HCT116 (cell line): ENCODE results near the gene DCD. TPM values are rescaled to one million over a fixed set of nuclear protein-coding genes. Genes with fewer than 3 reads are reported as not detected.

Experiments used
- ATAC-seq: fragments of 200-7000 bp; cut with Tn5 transposase; 2 replicates; pipeline ENCODE4 v1.9.1; 2020; ENCODE audit warnings: mild to moderate bottlenecking, moderate library complexity
- BruUV-seq: library from RNA; stranded (reverse); fragments of 400-500 nt; replicated peaks from 2 replicates; lab custom pipeline; 2021; lab: Mats Ljungman, UMichigan
- CTCF ChIA-PET: fragments of 300-600 bp; sonication (Branson Sonifier 250); formaldehyde crosslinking; loops from one replicate; lab custom pipeline; 2021; ENCODE audit warnings: antibody characterized with exemption; lab: Charles Lee
- POLR2A ChIA-PET: fragments of 300-600, 350-600 bp; sonication (Branson Sonifier 250); formaldehyde crosslinking; loops from one replicate; lab custom pipeline; 2021; ENCODE audit warnings: antibody characterized with exemption; lab: Charles Lee
- RAD21 ChIA-PET, 2 experiments: fragments of 300-600 bp; sonication (Branson Sonifier 250); formaldehyde crosslinking; loops; one replicate each; lab custom pipeline; 2023; ENCODE audit warnings: low total read pairs in 2 of 2; ENCODE audit not compliant: uncharacterized antibody in 2 of 2, unreplicated experiment in 2 of 2, low non-redundant PET in 1 of 2; lab: Charles Lee
- DNase-seq: peaks from one replicate; pipeline ENCODE4 v3.0.0-alpha.2; 2010; ENCODE audit warnings: low read depth, low spot score
- H2AFZ ChIP-seq: fragments of 200-600 bp; shearing (Covaris generic), sonication (generic); 2 replicates; pipeline ENCODE4 v1.6.1; 2017; ENCODE audit warnings: low read depth, mixed run types, mixed read lengths, antibody characterized with exemption, low read length; ENCODE audit not compliant: poor library complexity, severe bottlenecking
- H3K27ac ChIP-seq: 2 replicates; pipeline ENCODE4 v1.5.1; 2012; ENCODE audit warnings: low read depth, low read length
- H3K27me3 ChIP-seq: fragments of 200-600 bp; sonication (generic); 2 replicates; pipeline ENCODE4 v1.6.1; 2016; ENCODE audit warnings: mixed run types, low read length, mixed read lengths; ENCODE audit not compliant: insufficient read depth
- H3K36me3 ChIP-seq, 2 experiments: fragments of 200-500 bp in 1 of 2; fragments of 200-600 bp in 1 of 2; sonication (Bioruptor generic) in 1 of 2; sonication (generic) in 1 of 2; 2 replicates each; pipeline versions ENCODE4 v1.5.1 to v1.6.1; 2014 to 2016; ENCODE audit warnings: low read length in 2 of 2, inconsistent platforms in 1 of 2, mixed read lengths in 1 of 2, mixed run types in 1 of 2; ENCODE audit not compliant: insufficient read depth in 2 of 2, control insufficient read depth in 1 of 2
- H3K4me1 ChIP-seq, 2 experiments: fragments of 200-600 bp in 1 of 2; sonication (generic) in 1 of 2; 2 replicates each; pipeline versions ENCODE4 v1.5.1 to v1.6.1; 2012 to 2017; ENCODE audit warnings: low read length in 2 of 2, inconsistent platforms in 1 of 2, mild to moderate bottlenecking in 1 of 2, mixed read lengths in 1 of 2, mixed run types in 1 of 2, moderate library complexity in 1 of 2; ENCODE audit not compliant: insufficient read depth in 2 of 2, control insufficient read depth in 1 of 2
- H3K4me2 ChIP-seq: fragments of 200-600 bp; sonication (generic); 2 replicates; pipeline ENCODE4 v1.6.1; 2017; ENCODE audit warnings: mixed run types, low read length, mixed read lengths
- H3K4me3 ChIP-seq, 2 experiments: fragments of 200-600 bp in 1 of 2; sonication (generic) in 1 of 2; replicated peaks in 1 of 2; 2 replicates each; pipeline ENCODE4 v1.5.1; 2011 to 2016; ENCODE audit warnings: low read length in 2 of 2, control low read depth in 1 of 2, low read depth in 1 of 2, mild to moderate bottlenecking in 1 of 2, mixed read lengths in 1 of 2, mixed run types in 1 of 2
- H3K79me2 ChIP-seq: fragments of 200-600 bp; sonication (generic); 2 replicates; pipeline ENCODE4 v1.6.1; 2017; ENCODE audit warnings: mild to moderate bottlenecking, mixed run types, low read length, moderate library complexity, mixed read lengths; ENCODE audit not compliant: insufficient read depth
- H3K9ac ChIP-seq: fragments of 200-600 bp; sonication (generic); 2 replicates; pipeline ENCODE4 v1.6.1; 2016; ENCODE audit warnings: low read length, mixed read lengths
- H3K9me2 ChIP-seq: fragments of 200-600 bp; sonication (generic), shearing (Covaris generic); 2 replicates; pipeline ENCODE4 v1.6.1; 2017; ENCODE audit warnings: mixed run types, mild to moderate bottlenecking, moderate library complexity; ENCODE audit not compliant: insufficient read depth
- H3K9me3 ChIP-seq, 2 experiments: fragments of 200-500 bp in 1 of 2; fragments of 200-600 bp in 1 of 2; sonication (Bioruptor generic) in 1 of 2; sonication (generic) in 1 of 2; 2 replicates each; pipeline ENCODE4 v1.6.1; 2014 to 2017; ENCODE audit warnings: low read length in 2 of 2, mixed read lengths in 2 of 2, inconsistent platforms in 1 of 2, low read depth in 1 of 2, mild to moderate bottlenecking in 1 of 2, mixed run types in 1 of 2, moderate library complexity in 1 of 2; ENCODE audit not compliant: control insufficient read depth in 1 of 2, insufficient read depth in 1 of 2
- H4K20me1 ChIP-seq: fragments of 200-600 bp; sonication (generic), shearing (Covaris generic); 2 replicates; pipeline ENCODE4 v1.6.1; 2017; ENCODE audit warnings: mixed run types, mild to moderate bottlenecking, moderate library complexity; ENCODE audit not compliant: insufficient read depth
- CEBPB ChIP-seq: IDR thresholded peaks from 2 replicates; pipeline ENCODE4 v1.6.1; 2012; ENCODE audit warnings: low read depth
- EGR1 ChIP-seq: IDR thresholded peaks from 2 replicates; pipeline ENCODE4 v1.6.1; 2012; ENCODE audit warnings: low read depth
- ELF1 ChIP-seq: IDR thresholded peaks from 2 replicates; pipeline ENCODE4 v1.6.1; 2012; ENCODE audit warnings: low read depth, borderline replicate concordance
- RAD21 ChIP-seq: IDR thresholded peaks from 2 replicates; pipeline ENCODE4 v1.6.1; 2012; ENCODE audit warnings: low read depth, mild to moderate bottlenecking
- SRF ChIP-seq: IDR thresholded peaks from 2 replicates; pipeline ENCODE4 v1.6.1; 2012; ENCODE audit warnings: low read depth
- YY1 ChIP-seq: IDR thresholded peaks from 2 replicates; pipeline ENCODE4 v1.6.1; 2011; ENCODE audit warnings: low read length, low read depth, moderate library complexity, mild to moderate bottlenecking; ENCODE audit not compliant: insufficient replicate concordance; ENCODE audit errors: extremely low read depth
- ZFX ChIP-seq: fragments of 450-650 bp; IDR thresholded peaks from 2 replicates; pipeline ENCODE4 v1.6.1; 2017
- ZNF274 ChIP-seq: fragments of 200-500 bp; sonication (Bioruptor generic); IDR thresholded peaks from 2 replicates; pipeline ENCODE4 v1.6.1; 2014; ENCODE audit warnings: mild to moderate bottlenecking, low read depth, low read length, inconsistent platforms
- intact Hi-C: fragments of 100-400 bp; cut with micrococcal nuclease; formaldehyde crosslinking; loops from 2 replicates; pipeline ENCODE4 v1.10.0; 2022
- total RNA-seq: library from RNA; stranded (reverse); gene quantifications from one replicate; pipeline ENCODE4 v1.2.1, GENCODE V29; 2021; ENCODE audit not compliant: unreplicated experiment
- TF ChIP-seq, protein P1 (sequence below): IDR thresholded peaks from 2 replicates; pipeline ENCODE4 v1.6.1; 2012
- TF ChIP-seq, protein P2 (sequence below): IDR thresholded peaks from 2 replicates; pipeline ENCODE4 v1.6.1; 2011; ENCODE audit warnings: mild to moderate bottlenecking, low read length, moderate library complexity; ENCODE audit not compliant: insufficient replicate concordance; ENCODE audit errors: extremely low read depth
- TF ChIP-seq, protein P3 (sequence below): IDR thresholded peaks from 2 replicates; pipeline ENCODE4 v1.6.1; 2012

Gene DCD
- total RNA-seq, 1 experiment from 2014 or later, result not detected

DNA sequence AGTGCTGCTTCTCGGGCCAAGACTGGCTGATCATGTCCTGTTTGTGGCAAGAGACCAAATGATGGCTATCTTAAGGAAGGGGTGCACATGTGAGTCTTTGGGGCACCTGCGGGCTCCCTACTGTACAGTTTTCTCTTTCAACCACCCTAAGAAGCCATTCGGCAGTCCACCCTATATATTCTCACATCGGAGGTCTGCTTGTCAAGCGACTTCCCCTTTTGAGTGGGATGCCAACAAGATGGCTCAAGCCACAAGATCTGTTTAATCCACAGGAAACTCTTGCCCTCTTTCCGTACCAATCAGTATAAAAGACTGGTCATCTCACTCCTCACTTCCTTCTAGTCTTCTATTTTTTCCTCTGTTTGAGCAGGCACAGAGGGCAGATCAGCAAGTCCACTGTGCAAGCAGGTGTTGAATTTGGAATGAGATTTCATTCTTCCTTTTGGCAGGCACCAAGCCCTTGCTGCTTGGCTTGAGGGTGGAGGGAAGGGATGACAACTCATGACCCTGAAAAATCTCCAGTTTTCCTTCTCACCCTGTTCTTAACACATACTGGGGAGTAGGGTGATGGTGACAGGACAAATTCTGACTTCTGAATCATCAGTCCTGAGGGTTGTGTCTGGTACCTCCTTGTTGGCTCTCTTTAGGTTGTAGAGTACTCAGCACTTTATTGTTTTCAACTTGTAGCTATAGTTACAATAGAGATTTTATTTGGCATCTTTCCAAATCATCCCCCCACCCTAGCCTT, 31.1 kb downstream of the DCD start:
- TF ChIP-seq ZNF274 (no peak), SRF (no peak), ELF1 (no peak), CEBPB (no peak), ZFX (no peak), EGR1 (no peak), YY1 (no peak), RAD21 (no peak)
- TF ChIP-seq, protein P1, sequence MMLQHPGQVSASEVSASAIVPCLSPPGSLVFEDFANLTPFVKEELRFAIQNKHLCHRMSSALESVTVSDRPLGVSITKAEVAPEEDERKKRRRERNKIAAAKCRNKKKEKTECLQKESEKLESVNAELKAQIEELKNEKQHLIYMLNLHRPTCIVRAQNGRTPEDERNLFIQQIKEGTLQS, result no peak
- TF ChIP-seq, protein P2, sequence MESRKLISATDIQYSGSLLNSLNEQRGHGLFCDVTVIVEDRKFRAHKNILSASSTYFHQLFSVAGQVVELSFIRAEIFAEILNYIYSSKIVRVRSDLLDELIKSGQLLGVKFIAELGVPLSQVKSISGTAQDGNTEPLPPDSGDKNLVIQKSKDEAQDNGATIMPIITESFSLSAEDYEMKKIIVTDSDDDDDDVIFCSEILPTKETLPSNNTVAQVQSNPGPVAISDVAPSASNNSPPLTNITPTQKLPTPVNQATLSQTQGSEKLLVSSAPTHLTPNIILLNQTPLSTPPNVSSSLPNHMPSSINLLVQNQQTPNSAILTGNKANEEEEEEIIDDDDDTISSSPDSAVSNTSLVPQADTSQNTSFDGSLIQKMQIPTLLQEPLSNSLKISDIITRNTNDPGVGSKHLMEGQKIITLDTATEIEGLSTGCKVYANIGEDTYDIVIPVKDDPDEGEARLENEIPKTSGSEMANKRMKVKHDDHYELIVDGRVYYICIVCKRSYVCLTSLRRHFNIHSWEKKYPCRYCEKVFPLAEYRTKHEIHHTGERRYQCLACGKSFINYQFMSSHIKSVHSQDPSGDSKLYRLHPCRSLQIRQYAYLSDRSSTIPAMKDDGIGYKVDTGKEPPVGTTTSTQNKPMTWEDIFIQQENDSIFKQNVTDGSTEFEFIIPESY, result no peak
- TF ChIP-seq, protein P3, sequence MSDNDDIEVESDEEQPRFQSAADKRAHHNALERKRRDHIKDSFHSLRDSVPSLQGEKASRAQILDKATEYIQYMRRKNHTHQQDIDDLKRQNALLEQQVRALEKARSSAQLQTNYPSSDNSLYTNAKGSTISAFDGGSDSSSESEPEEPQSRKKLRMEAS, result no peak
- TF ChIP-seq, all 23 proteins: peak for 0
- ATAC-seq, result no peak
- intact Hi-C loops, result no loop called here
- Histone ChIP-seq H3K9me3 (no peaks in the 10 kb centered on the region), H3K9ac (no peak overlapping the region), H3K27me3 (peaks cover 46% of the 10 kb centered on the region), H3K79me2 (no peaks in the 10 kb centered on the region), H3K9me2 (no peaks in the 10 kb centered on the region), H3K27ac (no peak overlapping the region), H3K4me3 (no peak overlapping the region), H3K4me1 (no peaks in the 10 kb centered on the region), H4K20me1 (no peaks in the 10 kb centered on the region), H3K36me3 (no peaks in the 10 kb centered on the region), H2AFZ (no peak overlapping the region), H3K4me2 (no peak overlapping the region)
- no peak for DNase-seq
- ChIA-PET CTCF (no interaction called here), RAD21 (no interaction called here), POLR2A (no interaction called here)
- BruUV-seq, result no TSS peak
